GM11168 (cell line): ENCODE data around the gene ANKRD44.

Experiments
- in situ Hi-C: fragments of 300-500 bp; cut with MboI; formaldehyde crosslinking; loops from one replicate; pipeline ENCODE4 v1.12.0; 2022; ENCODE audit warnings: low sequenced_read_pairs; ENCODE audit not compliant: unreplicated experiment

Gene ANKRD44

DNA sequence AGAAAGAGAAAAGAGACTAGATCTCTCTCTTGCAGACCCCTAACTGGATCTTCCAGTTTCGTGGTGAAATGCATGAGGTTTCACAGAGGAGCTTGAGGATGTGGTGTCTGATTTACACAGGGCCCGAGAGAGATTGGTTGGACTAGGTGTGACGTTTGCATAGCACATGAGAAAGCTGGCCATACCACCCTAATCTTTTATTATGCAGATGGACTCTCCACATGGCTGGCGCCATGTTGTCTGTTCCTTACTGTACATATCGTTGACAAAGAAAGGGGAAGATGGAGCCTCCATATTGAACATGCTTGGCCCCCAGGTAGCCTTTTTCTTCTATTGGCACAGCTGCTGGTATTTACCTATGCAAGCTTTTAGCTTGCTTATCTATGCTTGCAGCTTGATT is 356.6 kb downstream of the ANKRD44 start:
- in situ Hi-C loops = no loop called here

DNA sequence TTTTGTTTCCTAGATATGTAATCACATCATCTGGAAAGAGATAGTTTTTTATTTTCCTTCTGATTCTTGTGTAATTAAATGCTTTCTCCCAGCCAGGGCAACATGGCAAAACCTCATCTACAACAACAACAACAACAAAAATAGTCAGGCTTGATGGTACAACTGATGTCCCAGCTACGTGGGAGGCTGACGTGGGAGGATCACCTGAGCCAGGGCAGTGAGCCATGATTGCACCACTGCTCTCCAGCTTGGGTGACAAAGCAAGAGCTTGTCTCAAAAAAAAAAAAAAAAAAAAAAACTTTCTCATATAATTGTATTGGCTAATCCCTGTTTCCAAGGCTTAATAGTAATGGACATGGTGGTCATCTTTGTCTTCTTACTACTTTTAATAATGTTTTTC is 357.6 kb downstream of the ANKRD44 start:
- in situ Hi-C loops = no loop called here

DNA sequence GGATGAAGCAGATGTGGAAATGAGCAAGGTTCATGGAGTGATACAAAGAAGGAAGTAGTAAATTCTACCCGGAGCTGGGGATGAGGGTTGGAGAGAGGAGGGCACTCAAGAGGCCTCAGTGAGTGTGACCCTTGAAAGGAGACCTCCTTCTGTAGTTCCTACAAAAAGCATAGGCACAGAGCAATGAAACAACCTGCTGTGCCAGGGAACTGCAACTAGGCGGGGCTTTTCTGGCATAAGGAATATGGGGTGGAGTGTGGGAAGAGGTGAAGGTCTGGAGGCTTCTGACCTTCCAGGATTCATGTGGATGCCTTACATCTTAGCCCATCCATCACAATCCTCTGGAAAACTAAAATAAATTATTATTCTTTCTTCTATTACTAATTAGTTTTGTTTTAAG is 358.6 kb downstream of the ANKRD44 start:
- in situ Hi-C loops = no loop called here

DNA sequence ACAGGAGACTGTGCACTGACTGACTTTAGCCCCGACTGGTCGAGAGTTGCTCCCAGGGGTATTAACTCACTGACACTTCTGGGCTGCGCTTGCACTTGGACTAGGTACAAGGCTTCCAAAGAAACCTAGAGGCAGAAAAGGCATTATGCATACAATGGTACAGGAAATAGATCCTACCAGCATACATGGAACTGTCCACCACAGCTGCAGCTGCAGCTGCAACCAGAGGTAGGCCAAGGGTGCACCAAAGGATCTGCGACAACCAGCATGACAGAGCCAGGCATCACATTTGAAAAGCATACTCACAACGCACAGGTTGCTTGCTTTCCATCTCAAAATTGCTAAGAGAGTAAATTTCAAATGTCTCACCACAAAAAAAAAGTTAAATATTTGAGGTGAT is 361.5 kb downstream of the ANKRD44 start:
- in situ Hi-C loops = no loop called here

DNA sequence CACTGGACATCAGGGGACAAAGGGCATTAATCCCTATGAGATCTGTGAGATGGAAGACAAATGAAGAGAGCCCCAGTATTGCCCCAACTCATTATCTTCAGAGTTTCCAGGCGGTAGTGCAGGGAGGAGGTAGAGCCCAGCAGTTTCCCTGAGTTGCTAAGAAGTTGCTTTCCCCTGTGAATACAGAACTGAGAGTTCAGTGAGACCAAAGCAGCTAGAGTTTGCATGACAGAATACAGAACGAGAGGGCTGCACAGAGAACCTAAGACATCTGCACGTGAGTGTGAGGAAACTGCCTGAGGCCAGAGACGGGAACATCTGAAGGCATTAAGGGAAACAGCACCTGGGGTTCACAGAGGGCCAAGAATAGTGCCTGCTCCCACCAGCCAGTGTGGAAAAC is 366.0 kb downstream of the ANKRD44 start:
- in situ Hi-C loops = no loop called here

DNA sequence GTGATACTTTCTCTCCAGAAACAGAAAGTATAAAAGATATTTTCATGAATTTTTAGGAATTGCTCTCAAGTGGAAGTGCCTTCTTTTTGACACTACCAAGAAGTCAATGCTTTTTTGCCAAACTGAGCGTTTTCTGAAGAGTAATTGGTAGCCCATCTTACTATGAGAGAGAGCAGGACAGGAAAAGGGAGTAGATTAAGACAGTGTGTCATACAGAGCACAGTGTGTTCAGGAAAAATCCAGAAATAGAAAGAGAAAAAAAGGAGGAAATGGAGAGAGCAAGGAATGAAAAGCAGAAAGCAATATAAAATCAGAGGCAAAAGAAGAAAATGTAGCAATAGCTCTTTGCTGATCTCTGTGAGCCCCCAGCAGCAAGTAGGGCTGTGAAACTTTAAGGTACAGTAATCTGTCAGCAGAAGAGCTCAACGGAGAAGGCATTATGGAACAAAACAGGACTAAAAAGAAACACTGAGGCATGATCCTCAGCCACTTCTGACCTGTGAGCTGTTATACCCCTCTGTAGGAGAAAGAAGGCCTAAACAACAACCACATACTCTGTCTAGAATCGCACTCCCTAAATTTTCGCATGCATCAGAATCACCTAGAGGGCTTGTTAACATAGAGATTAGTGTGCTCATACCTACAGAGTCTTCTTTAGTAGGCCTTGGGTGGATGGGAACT is 369.0 kb downstream of the ANKRD44 start:
- in situ Hi-C loops = no loop called here

DNA sequence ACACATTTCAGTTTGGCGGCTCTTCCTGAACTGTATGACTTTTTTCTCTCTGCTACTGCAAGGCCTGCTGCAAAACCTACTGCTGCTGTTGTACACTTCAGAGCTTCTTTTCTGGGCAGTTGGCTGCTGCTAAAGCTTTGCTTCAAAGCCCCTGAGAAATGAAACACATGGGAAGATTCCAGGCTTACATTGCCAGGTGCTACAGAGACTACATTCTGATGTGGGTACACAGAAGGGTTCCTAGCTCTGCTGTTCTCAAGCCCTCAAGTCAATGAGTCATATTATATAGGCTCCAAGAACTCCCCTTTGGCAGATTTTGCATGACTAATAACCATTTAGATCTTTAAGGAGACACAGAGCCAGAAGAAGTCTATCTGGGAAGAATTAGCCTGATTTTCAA is 371.2 kb downstream of the ANKRD44 start:
- in situ Hi-C loops = no loop called here
